HL-60 (cell line): ENCODE data around the gene FAM186B.
A peak's percentile ranks its signal among the peaks of the same experiment; 100 is the strongest.

Source experiments
- DNase-seq, 2 experiments: peaks; one replicate each; pipeline ENCODE4 v3.0.0-alpha.2; 2010 to 2020; ENCODE audit warnings: low read depth in 1 of 2, low spot score in 1 of 2
- H3K27ac ChIP-seq: fragments of 250-450 bp; sonication (Bioruptor Pico); replicated peaks from 2 replicates; pipeline ENCODE4 v1.5.1; 2020; ENCODE audit warnings: mild to moderate bottlenecking, moderate library complexity
- H3K27me3 ChIP-seq: fragments of 250-450 bp; sonication (Bioruptor Pico); 2 replicates; pipeline ENCODE4 v1.5.1; 2021; ENCODE audit warnings: mild to moderate bottlenecking, moderate library complexity; ENCODE audit not compliant: insufficient read depth, poor library complexity, severe bottlenecking
- H3K4me3 ChIP-seq: replicated peaks from 2 replicates; pipeline ENCODE4 v1.5.1; 2011; ENCODE audit warnings: mild to moderate bottlenecking, control low read depth, low read length; ENCODE audit not compliant: insufficient read depth
- GABPA ChIP-seq: IDR thresholded peaks from 2 replicates; pipeline ENCODE4 v1.6.1; 2012; ENCODE audit warnings: low read depth
- POLR2AphosphoS5 ChIP-seq: IDR thresholded peaks from 2 replicates; pipeline ENCODE4 v1.6.1; 2012; ENCODE audit warnings: low read depth
- SPI1 ChIP-seq: IDR thresholded peaks from 2 replicates; pipeline ENCODE4 v1.6.1; 2012; ENCODE audit warnings: low read depth, mild to moderate bottlenecking, borderline replicate concordance
- TF ChIP-seq, protein P1 (sequence below): IDR thresholded peaks from 2 replicates; pipeline ENCODE4 v1.6.1; 2012; ENCODE audit warnings: low read depth; ENCODE audit not compliant: insufficient replicate concordance
- TF ChIP-seq, protein P2 (sequence below): IDR thresholded peaks from one replicate; pipeline ENCODE4 v1.5.1; 2011; ENCODE audit warnings: low read length, control low read depth, inconsistent platforms; ENCODE audit not compliant: insufficient read depth

FAM186B gene

DNA sequence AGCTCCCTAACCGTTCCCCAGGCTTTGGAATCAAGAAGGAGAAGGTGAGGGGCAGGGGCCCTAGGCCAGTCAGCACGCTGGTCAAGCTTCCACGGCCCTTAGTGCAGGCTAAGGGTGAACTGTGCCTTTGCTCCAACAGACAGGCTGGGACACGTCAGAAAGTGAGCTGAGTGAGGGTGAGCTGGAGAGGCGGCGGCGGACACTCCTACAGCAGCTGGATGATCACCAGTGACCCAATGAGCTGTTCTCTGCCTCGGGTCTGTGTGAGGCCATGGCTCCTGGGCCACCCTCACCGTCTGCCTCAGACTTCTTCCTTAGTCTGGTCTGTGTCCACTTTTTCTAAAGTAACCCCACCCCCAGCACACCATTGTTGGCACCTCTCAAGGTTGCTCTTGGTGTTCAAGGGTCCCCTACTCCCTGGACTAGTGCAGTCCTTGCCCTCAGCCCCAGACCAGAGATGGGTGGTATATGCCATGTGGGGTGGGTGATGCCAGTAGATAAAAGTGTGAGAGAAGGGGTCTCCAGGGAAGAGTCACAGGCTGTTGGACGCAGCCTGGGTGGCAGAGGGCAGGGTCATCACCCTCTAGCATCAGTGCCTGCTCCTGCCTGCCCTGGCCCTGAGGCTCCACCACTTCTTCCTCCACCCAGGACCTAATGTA, 38.7 kb upstream of the FAM186B start:
- peak overlapping the region; percentile 37; the same call in 1 of the 2 replicates for H3K27ac ChIP-seq
- H3K4me3 ChIP-seq = no peak overlapping the region
- H3K27me3 ChIP-seq = no peaks in the 10 kb centered on the region
- no peak for DNase-seq
- TF ChIP-seq SPI1 (no peak), POLR2AphosphoS5 (no peak), GABPA (no peak)
- TF ChIP-seq, protein P1, sequence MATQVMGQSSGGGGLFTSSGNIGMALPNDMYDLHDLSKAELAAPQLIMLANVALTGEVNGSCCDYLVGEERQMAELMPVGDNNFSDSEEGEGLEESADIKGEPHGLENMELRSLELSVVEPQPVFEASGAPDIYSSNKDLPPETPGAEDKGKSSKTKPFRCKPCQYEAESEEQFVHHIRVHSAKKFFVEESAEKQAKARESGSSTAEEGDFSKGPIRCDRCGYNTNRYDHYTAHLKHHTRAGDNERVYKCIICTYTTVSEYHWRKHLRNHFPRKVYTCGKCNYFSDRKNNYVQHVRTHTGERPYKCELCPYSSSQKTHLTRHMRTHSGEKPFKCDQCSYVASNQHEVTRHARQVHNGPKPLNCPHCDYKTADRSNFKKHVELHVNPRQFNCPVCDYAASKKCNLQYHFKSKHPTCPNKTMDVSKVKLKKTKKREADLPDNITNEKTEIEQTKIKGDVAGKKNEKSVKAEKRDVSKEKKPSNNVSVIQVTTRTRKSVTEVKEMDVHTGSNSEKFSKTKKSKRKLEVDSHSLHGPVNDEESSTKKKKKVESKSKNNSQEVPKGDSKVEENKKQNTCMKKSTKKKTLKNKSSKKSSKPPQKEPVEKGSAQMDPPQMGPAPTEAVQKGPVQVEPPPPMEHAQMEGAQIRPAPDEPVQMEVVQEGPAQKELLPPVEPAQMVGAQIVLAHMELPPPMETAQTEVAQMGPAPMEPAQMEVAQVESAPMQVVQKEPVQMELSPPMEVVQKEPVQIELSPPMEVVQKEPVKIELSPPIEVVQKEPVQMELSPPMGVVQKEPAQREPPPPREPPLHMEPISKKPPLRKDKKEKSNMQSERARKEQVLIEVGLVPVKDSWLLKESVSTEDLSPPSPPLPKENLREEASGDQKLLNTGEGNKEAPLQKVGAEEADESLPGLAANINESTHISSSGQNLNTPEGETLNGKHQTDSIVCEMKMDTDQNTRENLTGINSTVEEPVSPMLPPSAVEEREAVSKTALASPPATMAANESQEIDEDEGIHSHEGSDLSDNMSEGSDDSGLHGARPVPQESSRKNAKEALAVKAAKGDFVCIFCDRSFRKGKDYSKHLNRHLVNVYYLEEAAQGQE = no peak
- TF ChIP-seq, protein P2, sequence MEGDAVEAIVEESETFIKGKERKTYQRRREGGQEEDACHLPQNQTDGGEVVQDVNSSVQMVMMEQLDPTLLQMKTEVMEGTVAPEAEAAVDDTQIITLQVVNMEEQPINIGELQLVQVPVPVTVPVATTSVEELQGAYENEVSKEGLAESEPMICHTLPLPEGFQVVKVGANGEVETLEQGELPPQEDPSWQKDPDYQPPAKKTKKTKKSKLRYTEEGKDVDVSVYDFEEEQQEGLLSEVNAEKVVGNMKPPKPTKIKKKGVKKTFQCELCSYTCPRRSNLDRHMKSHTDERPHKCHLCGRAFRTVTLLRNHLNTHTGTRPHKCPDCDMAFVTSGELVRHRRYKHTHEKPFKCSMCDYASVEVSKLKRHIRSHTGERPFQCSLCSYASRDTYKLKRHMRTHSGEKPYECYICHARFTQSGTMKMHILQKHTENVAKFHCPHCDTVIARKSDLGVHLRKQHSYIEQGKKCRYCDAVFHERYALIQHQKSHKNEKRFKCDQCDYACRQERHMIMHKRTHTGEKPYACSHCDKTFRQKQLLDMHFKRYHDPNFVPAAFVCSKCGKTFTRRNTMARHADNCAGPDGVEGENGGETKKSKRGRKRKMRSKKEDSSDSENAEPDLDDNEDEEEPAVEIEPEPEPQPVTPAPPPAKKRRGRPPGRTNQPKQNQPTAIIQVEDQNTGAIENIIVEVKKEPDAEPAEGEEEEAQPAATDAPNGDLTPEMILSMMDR = no peak

DNA sequence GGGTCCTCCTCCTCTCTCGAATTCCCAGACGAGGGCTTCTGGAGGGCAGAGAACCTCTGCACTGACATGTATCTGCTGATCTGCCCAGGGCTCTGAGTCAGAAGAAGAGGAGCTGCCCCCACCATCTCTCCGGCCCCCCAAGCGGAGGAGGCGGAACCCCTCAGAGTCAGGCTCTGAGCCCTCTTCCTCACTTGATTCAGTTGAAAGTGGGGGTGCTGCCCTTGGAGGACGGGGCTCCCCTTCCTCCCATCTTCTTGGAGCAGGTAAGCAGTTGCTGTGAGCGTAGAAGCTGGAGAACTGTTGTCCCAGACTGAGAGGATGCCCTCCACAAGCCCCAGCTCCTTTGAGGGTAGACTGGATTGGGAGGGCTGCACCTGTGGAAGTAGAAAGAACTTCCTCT, 37.7 kb upstream of the FAM186B start:
- H3K27ac ChIP-seq = no peak overlapping the region
- no peak overlapping the region for H3K4me3 ChIP-seq
- no peak for DNase-seq
- no peaks in the 10 kb centered on the region for H3K27me3 ChIP-seq
- TF ChIP-seq SPI1 (no peak), POLR2AphosphoS5 (no peak), GABPA (no peak)
- TF ChIP-seq, protein P2 = no peak
- TF ChIP-seq, protein P1 = no peak

DNA sequence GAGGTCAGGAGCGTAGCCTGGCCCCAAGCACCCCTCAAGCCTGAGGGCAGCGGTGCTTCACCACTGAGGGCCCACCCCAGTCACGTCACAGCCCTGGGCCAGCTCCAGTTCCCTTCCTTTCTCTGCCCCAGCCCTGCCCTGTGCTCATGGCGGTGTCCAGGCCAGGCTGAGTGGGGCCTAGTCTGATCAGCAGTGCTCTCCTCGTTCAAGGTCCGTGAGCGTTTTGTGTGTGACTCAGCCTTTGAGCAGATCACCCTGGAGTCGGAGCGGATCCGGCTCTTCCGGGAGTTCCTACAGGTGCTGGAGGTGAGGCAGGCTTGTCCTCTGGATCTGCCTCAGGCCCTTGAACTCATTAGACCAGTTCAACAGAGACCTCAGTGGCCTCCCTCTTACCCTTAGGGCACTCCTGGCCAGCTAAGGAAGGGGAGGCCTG, 36.9 kb upstream of the FAM186B start:
- Histone ChIP-seq H3K27ac (no peak overlapping the region), H3K27me3 (no peaks in the 10 kb centered on the region), H3K4me3 (no peak overlapping the region)
- DNase-seq = no peak
- TF ChIP-seq GABPA (no peak), SPI1 (no peak), POLR2AphosphoS5 (no peak)
- TF ChIP-seq, protein P2 = no peak
- TF ChIP-seq, protein P1 = no peak
